Peyer's patch (tissue), 4 donors: ENCODE data around the gene MAGEB17.

ENCODE experiments used
- POLR2A ChIP-seq, 2 donors: fragments of 450-650 bp; IDR thresholded peaks; one replicate each; pipeline ENCODE4 v1.5.1; 2017; ENCODE audit warnings: antibody characterized with exemption in 2 of 2, mild to moderate bottlenecking in 2 of 2, moderate library complexity in 2 of 2
- TF ChIP-seq, protein P1 (sequence below), 6 experiments: fragments of 450-650 bp in 4 of 6; fragments of 200-600 bp in 2 of 6; sonication (generic) in 1 of 6; IDR thresholded peaks; one replicate each; pipeline ENCODE4 v1.5.1; 2017 to 2019; ENCODE audit warnings: antibody characterized with exemption in 6 of 6, mild to moderate bottlenecking in 3 of 6, moderate library complexity in 1 of 6

- TF ChIP-seq, protein P1, sequence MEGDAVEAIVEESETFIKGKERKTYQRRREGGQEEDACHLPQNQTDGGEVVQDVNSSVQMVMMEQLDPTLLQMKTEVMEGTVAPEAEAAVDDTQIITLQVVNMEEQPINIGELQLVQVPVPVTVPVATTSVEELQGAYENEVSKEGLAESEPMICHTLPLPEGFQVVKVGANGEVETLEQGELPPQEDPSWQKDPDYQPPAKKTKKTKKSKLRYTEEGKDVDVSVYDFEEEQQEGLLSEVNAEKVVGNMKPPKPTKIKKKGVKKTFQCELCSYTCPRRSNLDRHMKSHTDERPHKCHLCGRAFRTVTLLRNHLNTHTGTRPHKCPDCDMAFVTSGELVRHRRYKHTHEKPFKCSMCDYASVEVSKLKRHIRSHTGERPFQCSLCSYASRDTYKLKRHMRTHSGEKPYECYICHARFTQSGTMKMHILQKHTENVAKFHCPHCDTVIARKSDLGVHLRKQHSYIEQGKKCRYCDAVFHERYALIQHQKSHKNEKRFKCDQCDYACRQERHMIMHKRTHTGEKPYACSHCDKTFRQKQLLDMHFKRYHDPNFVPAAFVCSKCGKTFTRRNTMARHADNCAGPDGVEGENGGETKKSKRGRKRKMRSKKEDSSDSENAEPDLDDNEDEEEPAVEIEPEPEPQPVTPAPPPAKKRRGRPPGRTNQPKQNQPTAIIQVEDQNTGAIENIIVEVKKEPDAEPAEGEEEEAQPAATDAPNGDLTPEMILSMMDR (IDR thresholded peaks at IDR 0.05): no peak
- TF ChIP-seq POLR2A (IDR thresholded peaks at IDR 0.05): no peak
Observed at GRCh38 chrX:16119353-16120220, 47.7 kb upstream of the MAGEB17 start.
